Fibroblast of villous mesenchyme (primary cell): ENCODE measurements around the gene STOM. TPM values are rescaled to one million over a fixed set of nuclear protein-coding genes. Genes with fewer than 3 reads are reported as not detected.

ENCODE experiments used
- DNase-seq: peaks from one replicate; pipeline ENCODE4 v3.0.0-alpha.2; 2010; ENCODE audit warnings: low read depth
- H3K4me3 ChIP-seq: 2 replicates; pipeline ENCODE4 v1.5.1; 2011; ENCODE audit warnings: low read depth, mild to moderate bottlenecking, low read length
- CTCF ChIP-seq: IDR thresholded peaks from 2 replicates; pipeline ENCODE4 v1.5.1; 2012; ENCODE audit warnings: low read depth, mild to moderate bottlenecking, low read length; ENCODE audit not compliant: insufficient read depth
- total RNA-seq: library from RNA; depleted of rRNA; stranded (reverse); fragments of >200 nt; gene quantifications from 2 replicates; pipeline ENCODE4 v1.2.3, GENCODE V29; 2012

Gene STOM
- total RNA-seq, 1 donor, result 168 TPM

DNA sequence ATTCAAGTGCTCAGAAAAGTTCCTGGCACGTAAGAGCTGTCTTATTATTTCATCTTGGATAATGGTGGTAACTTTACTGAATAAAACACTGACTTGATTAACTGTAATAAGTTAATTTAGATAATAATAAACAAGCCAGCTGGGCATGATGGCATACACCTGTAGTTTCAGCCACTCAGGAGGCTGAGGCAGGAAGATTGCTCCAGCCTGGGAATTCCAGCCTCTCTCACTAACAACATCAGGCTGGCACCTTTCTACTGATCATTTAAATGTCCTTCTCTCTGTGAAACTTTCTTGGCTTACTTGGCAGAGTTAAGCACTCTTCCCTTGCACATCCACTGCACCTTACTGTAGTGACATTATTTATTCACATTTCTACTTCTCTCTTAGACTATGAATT, 20.0 kb downstream of the STOM start:
- no peak overlapping the region for H3K4me3 ChIP-seq
- no peak for DNase-seq
- no peak for TF ChIP-seq CTCF

GRCh38 chr9:121349009-121349408, 21.0 kb downstream of the STOM start:
- no peak overlapping the region for H3K4me3 ChIP-seq
- no peak for DNase-seq
- no peak for TF ChIP-seq CTCF

- DNase-seq, result no peak
- no peak for TF ChIP-seq CTCF
- no peak overlapping the region for H3K4me3 ChIP-seq
Observed at GRCh38 chr9:121348221-121348620, 21.8 kb downstream of the STOM start.

DNA sequence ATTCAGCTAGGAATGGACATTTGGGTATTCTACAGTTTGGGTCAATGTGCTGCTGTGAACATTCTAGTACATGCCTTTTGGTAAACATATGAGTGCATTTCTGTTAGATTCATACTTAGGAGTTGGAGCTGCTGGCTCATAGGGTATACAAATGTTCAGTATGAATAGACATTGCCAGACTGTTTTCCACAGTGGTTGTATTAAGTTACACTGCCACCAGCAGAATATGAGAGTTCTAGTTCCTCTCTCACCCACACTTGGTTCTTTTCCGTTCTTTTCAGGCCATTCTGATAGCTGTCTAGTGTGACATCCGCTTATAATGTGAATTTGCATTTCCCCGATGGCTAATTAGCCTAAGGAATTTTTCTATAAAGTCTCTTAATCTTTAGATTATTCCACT, 25.0 kb downstream of the STOM start:
- H3K4me3 ChIP-seq, result no peak overlapping the region
- DNase-seq, result no peak
- TF ChIP-seq CTCF, result no peak

DNA sequence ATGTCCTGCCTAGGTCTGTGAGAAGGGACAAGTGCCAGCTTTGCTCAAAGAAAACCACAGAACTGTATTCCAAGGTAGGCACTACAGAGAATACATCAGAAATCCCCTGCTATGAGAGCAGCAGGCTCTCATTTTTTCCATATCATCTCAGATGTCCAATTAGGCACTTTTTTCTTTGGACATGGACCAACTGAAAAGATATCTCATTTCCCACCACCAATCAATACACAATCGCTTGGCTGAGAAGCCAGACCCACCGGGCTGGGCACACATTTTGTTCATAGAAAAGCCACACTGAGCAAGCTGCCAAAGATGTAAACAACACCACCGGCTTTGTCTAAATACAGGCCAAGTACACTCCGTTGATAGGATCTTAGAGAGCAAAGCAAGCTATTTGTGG, 25.9 kb downstream of the STOM start:
- TF ChIP-seq CTCF, result no peak
- no peak for DNase-seq
- H3K4me3 ChIP-seq, result no peak overlapping the region

GRCh38 chr9:121340676-121341392, 29.2 kb downstream of the STOM start:
- no peak for TF ChIP-seq CTCF
- no peak for DNase-seq

GRCh38 chr9:121339437-121339836, 30.6 kb downstream of the STOM start:
- no peak for DNase-seq
- TF ChIP-seq CTCF, result no peak
- no peak overlapping the region for H3K4me3 ChIP-seq

More at GRCh38 chr9:121340676-121341392, 29.2 kb downstream of the STOM start:
- H3K4me3 ChIP-seq, result no peak overlapping the region
